ENCODE measurements around the gene HEYL. TPM values are rescaled to one million over a fixed set of nuclear protein-coding genes. Genes with fewer than 3 reads are reported as not detected.

Gene HEYL
- total RNA-seq, 1 experiment from 2014 or later = 3.4 TPM

DNA sequence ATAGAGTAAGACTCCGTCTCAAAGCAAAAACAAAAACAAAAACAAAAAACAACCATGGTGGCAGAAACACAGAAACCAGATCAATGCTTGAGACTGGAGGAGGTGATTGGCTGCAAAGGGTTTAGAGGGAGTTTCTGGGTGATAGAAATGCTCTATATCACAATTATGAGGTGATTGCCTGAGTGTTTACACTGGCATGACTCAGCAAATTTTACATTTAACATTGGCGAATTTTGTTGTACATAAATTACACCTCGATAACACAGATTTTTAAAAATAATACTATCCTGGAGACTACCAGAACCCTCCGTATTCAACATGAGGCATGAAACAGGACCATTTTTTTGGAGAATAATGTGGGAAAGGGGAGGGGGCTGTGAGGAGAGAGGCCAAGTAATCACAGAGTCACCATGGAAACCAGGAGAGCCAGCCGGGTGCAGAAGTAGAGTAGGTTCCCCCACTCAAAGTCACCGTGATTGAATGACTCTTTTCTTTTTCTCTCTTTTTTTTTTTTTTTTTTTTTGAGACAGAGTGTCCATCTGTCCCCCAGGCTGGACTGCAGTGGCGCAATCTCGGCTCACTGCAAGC lies 24.3 kb downstream of the HEYL start:
- intact Hi-C loops (cut with micrococcal nuclease; ENCODE audit: unreplicated experiment) = no loop called here
- TF ChIP-seq, protein P1, sequence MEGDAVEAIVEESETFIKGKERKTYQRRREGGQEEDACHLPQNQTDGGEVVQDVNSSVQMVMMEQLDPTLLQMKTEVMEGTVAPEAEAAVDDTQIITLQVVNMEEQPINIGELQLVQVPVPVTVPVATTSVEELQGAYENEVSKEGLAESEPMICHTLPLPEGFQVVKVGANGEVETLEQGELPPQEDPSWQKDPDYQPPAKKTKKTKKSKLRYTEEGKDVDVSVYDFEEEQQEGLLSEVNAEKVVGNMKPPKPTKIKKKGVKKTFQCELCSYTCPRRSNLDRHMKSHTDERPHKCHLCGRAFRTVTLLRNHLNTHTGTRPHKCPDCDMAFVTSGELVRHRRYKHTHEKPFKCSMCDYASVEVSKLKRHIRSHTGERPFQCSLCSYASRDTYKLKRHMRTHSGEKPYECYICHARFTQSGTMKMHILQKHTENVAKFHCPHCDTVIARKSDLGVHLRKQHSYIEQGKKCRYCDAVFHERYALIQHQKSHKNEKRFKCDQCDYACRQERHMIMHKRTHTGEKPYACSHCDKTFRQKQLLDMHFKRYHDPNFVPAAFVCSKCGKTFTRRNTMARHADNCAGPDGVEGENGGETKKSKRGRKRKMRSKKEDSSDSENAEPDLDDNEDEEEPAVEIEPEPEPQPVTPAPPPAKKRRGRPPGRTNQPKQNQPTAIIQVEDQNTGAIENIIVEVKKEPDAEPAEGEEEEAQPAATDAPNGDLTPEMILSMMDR (IDR thresholded peaks at IDR 0.05; ENCODE audit: insufficient read depth in 1 of 2, low read depth in 1 of 2, low read length in 1 of 2, severe bottlenecking in 1 of 2, unreplicated experiment in 1 of 2) = no peak
- no peak overlapping the region for H3K4me3 ChIP-seq (ENCODE audit: low read depth, low read length)
- no peaks in the 10 kb centered on the region for H3K27me3 ChIP-seq (replicated peaks; ENCODE audit: control insufficient read depth, insufficient read depth, low read length)
- H3K36me3 ChIP-seq (ENCODE audit: control insufficient read depth, insufficient read depth, low read length) = no peaks in the 10 kb centered on the region
- Mint-ChIP-seq H3K4me1 (ENCODE audit: low read depth, unreplicated experiment) (no peaks in the 10 kb centered on the region), H3K4me3 (ENCODE audit: unreplicated experiment) (no peak overlapping the region), H3K27me3 (ENCODE audit: insufficient read depth, unreplicated experiment) (no peaks in the 10 kb centered on the region), H3K9me3 (ENCODE audit: unreplicated experiment) (no peaks in the 10 kb centered on the region), H3K27ac (ENCODE audit: unreplicated experiment) (no peak overlapping the region), H3K36me3 (ENCODE audit: insufficient read depth, unreplicated experiment) (no peaks in the 10 kb centered on the region)
- no TSS peak for BruUV-seq (replicated peaks)
- no peaks in the 10 kb centered on the region for H3K4me1 ChIP-seq
- H3K9me3 ChIP-seq = no peaks in the 10 kb centered on the region
- POLR2A ChIA-PET = no interaction called here
- CTCF ChIA-PET = no interaction called here
- DNase-seq = no peak

DNA sequence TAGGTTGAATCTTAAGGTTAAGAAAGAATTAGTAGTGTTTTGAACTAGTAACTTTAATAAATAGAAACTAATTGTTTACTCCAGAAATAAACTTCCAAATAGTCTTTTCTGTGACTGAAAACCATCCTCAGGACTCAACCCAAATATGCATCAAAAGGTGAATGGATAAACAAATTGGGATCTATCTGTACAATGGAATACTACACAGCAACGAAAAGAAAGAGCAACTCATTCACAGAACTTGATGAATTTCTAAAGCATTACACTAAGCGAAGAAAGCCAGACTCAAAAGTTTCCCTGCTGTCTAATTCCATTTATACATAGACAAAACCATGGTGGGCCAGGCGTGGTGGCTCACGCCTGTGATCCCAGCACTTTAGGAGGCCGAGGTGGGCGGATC lies 25.0 kb downstream of the HEYL start:
- TF ChIP-seq, protein P1 (IDR thresholded peaks at IDR 0.05; ENCODE audit: insufficient read depth in 1 of 2, low read depth in 1 of 2, low read length in 1 of 2, severe bottlenecking in 1 of 2, unreplicated experiment in 1 of 2) = no peak
- no peak for DNase-seq
- H3K36me3 Mint-ChIP-seq (ENCODE audit: insufficient read depth, unreplicated experiment) = no peaks in the 10 kb centered on the region
- no peaks in the 10 kb centered on the region for H3K9me3 Mint-ChIP-seq (ENCODE audit: unreplicated experiment)
- H3K4me3 ChIP-seq (ENCODE audit: low read depth, low read length) = no peak overlapping the region
- intact Hi-C loops (cut with micrococcal nuclease; ENCODE audit: unreplicated experiment) = no loop called here
- H3K4me1 ChIP-seq = no peaks in the 10 kb centered on the region
- no TSS peak for BruUV-seq (replicated peaks)
- no peak overlapping the region for H3K4me3 Mint-ChIP-seq (ENCODE audit: unreplicated experiment)
- H3K9me3 ChIP-seq = no peaks in the 10 kb centered on the region
- H3K36me3 ChIP-seq (ENCODE audit: control insufficient read depth, insufficient read depth, low read length) = no peaks in the 10 kb centered on the region
- H3K4me1 Mint-ChIP-seq (ENCODE audit: low read depth, unreplicated experiment) = no peaks in the 10 kb centered on the region
- H3K27me3 Mint-ChIP-seq (ENCODE audit: insufficient read depth, unreplicated experiment) = no peaks in the 10 kb centered on the region
- ChIA-PET POLR2A (no interaction called here), CTCF (no interaction called here)
- no peaks in the 10 kb centered on the region for H3K27me3 ChIP-seq (replicated peaks; ENCODE audit: control insufficient read depth, insufficient read depth, low read length)
- no peak overlapping the region for H3K27ac Mint-ChIP-seq (ENCODE audit: unreplicated experiment)

DNA sequence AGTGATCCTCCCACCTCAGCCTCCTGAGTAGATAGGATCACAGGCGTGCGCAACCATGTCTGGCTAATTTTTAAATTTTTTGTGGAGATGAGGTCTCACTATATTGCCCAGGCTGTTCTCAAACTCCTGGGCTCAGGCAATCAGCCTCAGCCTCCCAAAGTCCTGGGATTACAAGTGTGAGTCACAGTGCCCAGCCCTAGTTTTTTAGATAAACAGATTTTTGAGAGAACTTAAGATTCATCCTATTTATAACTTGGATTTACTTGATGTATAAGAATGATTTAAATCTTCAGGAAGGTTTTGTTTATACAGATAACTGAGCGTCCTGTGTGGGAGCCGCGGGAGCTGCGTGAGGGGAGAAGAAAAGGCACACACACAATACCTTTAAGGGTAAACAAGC lies 26.2 kb downstream of the HEYL start:
- TF ChIP-seq, protein P1 (IDR thresholded peaks at IDR 0.05; ENCODE audit: insufficient read depth in 1 of 2, low read depth in 1 of 2, low read length in 1 of 2, severe bottlenecking in 1 of 2, unreplicated experiment in 1 of 2) = no peak
- H3K4me3 Mint-ChIP-seq (ENCODE audit: unreplicated experiment) = no peak overlapping the region
- CTCF ChIA-PET = no interaction called here

More for the DNA sequence above, 26.2 kb downstream of the HEYL start:
- H3K27me3 Mint-ChIP-seq (ENCODE audit: insufficient read depth, unreplicated experiment) = no peaks in the 10 kb centered on the region
- H3K36me3 ChIP-seq (ENCODE audit: control insufficient read depth, insufficient read depth, low read length) = no peaks in the 10 kb centered on the region
- H3K9me3 Mint-ChIP-seq (ENCODE audit: unreplicated experiment) = no peaks in the 10 kb centered on the region
- no peak for DNase-seq
- intact Hi-C loops (cut with micrococcal nuclease; ENCODE audit: unreplicated experiment) = no loop called here
- POLR2A ChIA-PET = no interaction called here
- no peaks in the 10 kb centered on the region for H3K27me3 ChIP-seq (replicated peaks; ENCODE audit: control insufficient read depth, insufficient read depth, low read length)
- H3K4me1 Mint-ChIP-seq (ENCODE audit: low read depth, unreplicated experiment) = no peaks in the 10 kb centered on the region
- no peaks in the 10 kb centered on the region for H3K36me3 Mint-ChIP-seq (ENCODE audit: insufficient read depth, unreplicated experiment)
- no peaks in the 10 kb centered on the region for H3K4me1 ChIP-seq
- H3K27ac Mint-ChIP-seq (ENCODE audit: unreplicated experiment) = no peak overlapping the region
- no TSS peak for BruUV-seq (replicated peaks)
- no peak overlapping the region for H3K4me3 ChIP-seq (ENCODE audit: low read depth, low read length)
- H3K9me3 ChIP-seq = no peaks in the 10 kb centered on the region
